Astrocyte (in vitro differentiated cells and primary cell): ENCODE measurements around the gene NPAS3. TPM values are rescaled to one million over a fixed set of nuclear protein-coding genes. Genes with fewer than 3 reads are reported as not detected.

ENCODE experiments used
- DNase-seq: peaks from one replicate; pipeline ENCODE4 v3.0.0-alpha.2; 2010; ENCODE audit warnings: low read depth
- FAIRE-seq: peaks from 2 replicates; lab custom pipeline; 2011; peaks lifted over from hg19 to GRCh38; lab: Jason Lieb, UNC
- H2AFZ ChIP-seq: 2 replicates; pipeline ENCODE4 v1.6.0; 2012; ENCODE audit warnings: low read depth, low read length, inconsistent platforms
- H3K27ac ChIP-seq: 2 replicates; pipeline ENCODE4 v1.5.1; 2011; ENCODE audit warnings: low read depth, low read length, inconsistent platforms
- H3K27me3 ChIP-seq: 2 replicates; pipeline ENCODE4 v1.6.0; 2011; ENCODE audit warnings: low read length, inconsistent platforms; ENCODE audit not compliant: insufficient read depth
- H3K36me3 ChIP-seq: 2 replicates; pipeline ENCODE4 v1.5.1; 2011; ENCODE audit warnings: low read length, inconsistent platforms; ENCODE audit not compliant: insufficient read depth
- H3K4me1 ChIP-seq: 2 replicates; pipeline ENCODE4 v1.5.1; 2011; ENCODE audit warnings: low read length, inconsistent platforms; ENCODE audit not compliant: insufficient read depth
- H3K4me2 ChIP-seq: 2 replicates; pipeline ENCODE4 v1.6.0; 2012; ENCODE audit warnings: low read length, inconsistent platforms
- H3K4me3 ChIP-seq: 2 replicates; pipeline ENCODE4 v1.5.1; 2011; ENCODE audit warnings: low read depth, mild to moderate bottlenecking, low read length, inconsistent platforms; ENCODE audit not compliant: insufficient read depth
- H3K79me2 ChIP-seq: 2 replicates; pipeline ENCODE4 v1.6.0; 2012; ENCODE audit warnings: mild to moderate bottlenecking, low read length, inconsistent platforms; ENCODE audit not compliant: insufficient read depth
- H3K9ac ChIP-seq: 2 replicates; pipeline ENCODE4 v1.6.0; 2012; ENCODE audit warnings: mild to moderate bottlenecking, low read length, inconsistent platforms
- H3K9me3 ChIP-seq: 2 replicates; pipeline ENCODE4 v1.5.1; 2012; ENCODE audit warnings: low read depth, mild to moderate bottlenecking, low read length, inconsistent platforms; ENCODE audit not compliant: insufficient read depth
- H4K20me1 ChIP-seq: 2 replicates; pipeline ENCODE4 v1.6.0; 2012; ENCODE audit warnings: low read length, inconsistent platforms; ENCODE audit not compliant: insufficient read depth
- H3K27ac Mint-ChIP-seq: one replicate; pipeline ENCODE4 v1.8.0; 2021; ENCODE audit warnings: mild to moderate bottlenecking, mixed read lengths; ENCODE audit not compliant: unreplicated experiment
- H3K27me3 Mint-ChIP-seq: one replicate; pipeline ENCODE4 v1.8.0; 2021; ENCODE audit warnings: low read depth, mixed read lengths; ENCODE audit not compliant: unreplicated experiment
- H3K36me3 Mint-ChIP-seq: one replicate; pipeline ENCODE4 v1.8.0; 2021; ENCODE audit warnings: low read depth, mixed read lengths; ENCODE audit not compliant: unreplicated experiment
- H3K4me1 Mint-ChIP-seq: one replicate; pipeline ENCODE4 v1.8.0; 2021; ENCODE audit warnings: low read depth, mixed read lengths; ENCODE audit not compliant: unreplicated experiment
- H3K4me3 Mint-ChIP-seq: one replicate; pipeline ENCODE4 v1.8.0; 2021; ENCODE audit warnings: mild to moderate bottlenecking, moderate library complexity, mixed read lengths; ENCODE audit not compliant: unreplicated experiment
- H3K9me3 Mint-ChIP-seq: one replicate; pipeline ENCODE4 v1.8.0; 2021; ENCODE audit warnings: mild to moderate bottlenecking, mixed read lengths; ENCODE audit not compliant: unreplicated experiment
- EZH2 ChIP-seq: IDR thresholded peaks from 2 replicates; pipeline ENCODE4 v1.6.1; 2012; ENCODE audit warnings: mild to moderate bottlenecking, low read length, inconsistent platforms; ENCODE audit not compliant: insufficient read depth
- total RNA-seq: library from RNA; stranded (reverse); gene quantifications from 2 replicates; pipeline ENCODE4 v1.2.1, GENCODE V29; 2021
- TF ChIP-seq, protein P1 (sequence below): IDR thresholded peaks from 2 replicates; pipeline ENCODE4 v1.5.1; 2011; ENCODE audit warnings: low read depth, mild to moderate bottlenecking, inconsistent platforms, low read length, moderate library complexity; ENCODE audit not compliant: insufficient read depth

NPAS3 gene
- total RNA-seq, 1 donor from 2014 or later, result 2.6 TPM

DNA sequence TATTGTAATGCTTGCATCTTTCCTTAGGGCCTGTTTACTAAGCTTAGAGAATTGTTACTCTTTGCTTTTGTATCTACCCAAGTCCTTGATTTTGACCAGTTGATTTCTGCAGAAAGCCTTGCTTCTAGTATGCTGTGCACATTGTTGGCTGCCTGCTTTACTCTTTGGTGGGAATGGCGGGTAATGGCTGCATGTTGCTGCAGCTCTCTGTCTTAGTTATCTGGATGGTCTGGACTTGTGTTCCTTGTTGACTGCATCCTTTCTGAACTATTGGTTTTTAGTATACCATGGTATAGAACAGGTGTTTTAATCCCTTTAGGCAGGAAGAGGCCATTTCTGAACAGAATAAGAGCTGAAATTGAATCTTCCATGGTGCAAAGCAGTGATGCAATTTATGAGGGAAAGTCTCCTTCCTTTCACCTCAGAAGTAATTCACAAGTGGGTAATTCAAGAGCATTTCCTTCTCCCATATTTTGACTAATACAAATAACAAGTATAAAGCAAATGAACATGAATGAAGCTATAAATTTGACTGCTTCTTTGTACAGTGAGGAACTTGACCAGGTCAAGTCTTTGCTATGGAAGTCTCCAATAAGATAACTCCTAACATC is 466.4 kb downstream of the NPAS3 start:
- Mint-ChIP-seq H3K9me3 (peaks cover 7% of the 10 kb centered on the region), H3K4me1 (peaks cover 5% of the 10 kb centered on the region), H3K36me3 (no peaks in the 10 kb centered on the region), H3K4me3 (no peak overlapping the region), H3K27me3 (no peaks in the 10 kb centered on the region), H3K27ac (peak overlapping the region; percentile 28)
- H3K4me2 ChIP-seq, result no peak overlapping the region
- no peak for TF ChIP-seq EZH2
- TF ChIP-seq, protein P1, sequence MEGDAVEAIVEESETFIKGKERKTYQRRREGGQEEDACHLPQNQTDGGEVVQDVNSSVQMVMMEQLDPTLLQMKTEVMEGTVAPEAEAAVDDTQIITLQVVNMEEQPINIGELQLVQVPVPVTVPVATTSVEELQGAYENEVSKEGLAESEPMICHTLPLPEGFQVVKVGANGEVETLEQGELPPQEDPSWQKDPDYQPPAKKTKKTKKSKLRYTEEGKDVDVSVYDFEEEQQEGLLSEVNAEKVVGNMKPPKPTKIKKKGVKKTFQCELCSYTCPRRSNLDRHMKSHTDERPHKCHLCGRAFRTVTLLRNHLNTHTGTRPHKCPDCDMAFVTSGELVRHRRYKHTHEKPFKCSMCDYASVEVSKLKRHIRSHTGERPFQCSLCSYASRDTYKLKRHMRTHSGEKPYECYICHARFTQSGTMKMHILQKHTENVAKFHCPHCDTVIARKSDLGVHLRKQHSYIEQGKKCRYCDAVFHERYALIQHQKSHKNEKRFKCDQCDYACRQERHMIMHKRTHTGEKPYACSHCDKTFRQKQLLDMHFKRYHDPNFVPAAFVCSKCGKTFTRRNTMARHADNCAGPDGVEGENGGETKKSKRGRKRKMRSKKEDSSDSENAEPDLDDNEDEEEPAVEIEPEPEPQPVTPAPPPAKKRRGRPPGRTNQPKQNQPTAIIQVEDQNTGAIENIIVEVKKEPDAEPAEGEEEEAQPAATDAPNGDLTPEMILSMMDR, result no peak
- peaks cover 5% of the 10 kb centered on the region for H3K4me1 ChIP-seq
- no peak overlapping the region for H3K4me3 ChIP-seq
- H3K27ac ChIP-seq, result no peak overlapping the region
- peak; percentile 5 for FAIRE-seq
- no peak overlapping the region for H3K9ac ChIP-seq
- H2AFZ ChIP-seq, result no peak overlapping the region
- H4K20me1 ChIP-seq, result no peaks in the 10 kb centered on the region
- DNase-seq, result no peak
- H3K9me3 ChIP-seq, result no peaks in the 10 kb centered on the region
- no peaks in the 10 kb centered on the region for H3K27me3 ChIP-seq
- no peaks in the 10 kb centered on the region for H3K79me2 ChIP-seq
- H3K36me3 ChIP-seq, result no peaks in the 10 kb centered on the region

DNA sequence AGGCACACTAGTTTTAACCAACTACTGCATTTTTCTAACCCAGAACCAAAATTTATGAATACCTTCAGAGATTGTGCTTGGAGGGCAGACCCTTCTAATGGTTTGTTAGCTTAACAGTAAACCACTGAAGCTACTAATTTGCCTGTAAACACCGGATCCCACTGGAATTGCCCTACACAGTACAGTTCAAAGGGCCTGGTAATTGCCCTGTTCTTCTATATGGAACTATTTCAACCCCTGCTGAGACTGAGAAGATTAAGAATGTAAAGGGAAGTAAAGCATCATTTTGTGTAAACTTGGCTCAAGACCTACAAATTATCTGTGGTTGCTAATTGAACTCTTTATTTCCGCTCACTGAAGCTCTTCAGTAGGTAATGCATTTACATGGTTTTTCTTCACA is 468.1 kb downstream of the NPAS3 start:
- H3K4me1 ChIP-seq, result peaks cover 5% of the 10 kb centered on the region
- no peak for TF ChIP-seq EZH2
- TF ChIP-seq, protein P1, result no peak
- Mint-ChIP-seq H3K27ac (no peak overlapping the region), H3K36me3 (no peaks in the 10 kb centered on the region), H3K4me3 (no peak overlapping the region), H3K4me1 (peaks cover 5% of the 10 kb centered on the region), H3K27me3 (no peaks in the 10 kb centered on the region), H3K9me3 (peaks cover 7% of the 10 kb centered on the region)
- H3K9me3 ChIP-seq, result no peaks in the 10 kb centered on the region
- DNase-seq, result no peak
- H4K20me1 ChIP-seq, result no peaks in the 10 kb centered on the region
- no peak overlapping the region for H2AFZ ChIP-seq
- no peak overlapping the region for H3K9ac ChIP-seq
- no peak overlapping the region for H3K4me3 ChIP-seq
- no peak for FAIRE-seq
- H3K79me2 ChIP-seq, result no peaks in the 10 kb centered on the region
- no peaks in the 10 kb centered on the region for H3K27me3 ChIP-seq
- no peak overlapping the region for H3K4me2 ChIP-seq
- no peak overlapping the region for H3K27ac ChIP-seq
- H3K36me3 ChIP-seq, result no peaks in the 10 kb centered on the region

DNA sequence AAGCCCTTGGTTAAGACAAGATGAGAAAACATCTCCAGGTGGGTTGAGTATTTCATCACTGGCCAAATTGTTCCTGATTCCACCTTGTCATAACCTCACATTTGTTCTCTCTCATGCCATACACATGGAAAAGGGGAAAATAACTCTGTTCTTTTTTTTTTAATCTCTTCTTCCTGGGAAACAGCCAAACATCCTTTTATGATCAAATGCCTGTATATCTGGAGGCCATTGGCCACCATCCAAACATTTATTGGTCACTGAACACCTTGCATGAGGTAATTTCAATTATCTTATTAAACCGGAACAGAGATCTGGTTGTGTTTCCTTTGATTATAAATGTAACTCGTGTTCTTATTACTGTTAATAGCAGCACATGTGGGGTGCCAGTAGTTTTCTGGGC is 469.6 kb downstream of the NPAS3 start:
- H3K36me3 Mint-ChIP-seq, result no peaks in the 10 kb centered on the region
- H3K27ac ChIP-seq, result no peak overlapping the region

More for the DNA sequence above, 469.6 kb downstream of the NPAS3 start:
- no peak overlapping the region for H3K4me2 ChIP-seq
- no peak for DNase-seq
- H3K9me3 Mint-ChIP-seq, result peaks cover 7% of the 10 kb centered on the region
- no peaks in the 10 kb centered on the region for H3K36me3 ChIP-seq
- FAIRE-seq, result no peak
- no peak overlapping the region for H3K9ac ChIP-seq
- H3K9me3 ChIP-seq, result no peaks in the 10 kb centered on the region
- peaks cover 5% of the 10 kb centered on the region for H3K4me1 ChIP-seq
- H3K27ac Mint-ChIP-seq, result no peak overlapping the region
- H3K27me3 Mint-ChIP-seq, result no peaks in the 10 kb centered on the region
- no peak overlapping the region for H3K4me3 ChIP-seq
- TF ChIP-seq EZH2, result no peak
- no peak overlapping the region for H3K4me3 Mint-ChIP-seq
- peaks cover 5% of the 10 kb centered on the region for H3K4me1 Mint-ChIP-seq
- H4K20me1 ChIP-seq, result no peaks in the 10 kb centered on the region
- no peaks in the 10 kb centered on the region for H3K79me2 ChIP-seq
- H3K27me3 ChIP-seq, result no peaks in the 10 kb centered on the region
- H2AFZ ChIP-seq, result no peak overlapping the region
